SK-N-SH (cell line): ENCODE results near the gene VTCN1.

Experiments used
- JUND ChIP-seq: IDR thresholded peaks from 2 replicates; pipeline ENCODE4 v1.4.0; 2012
- NFIC ChIP-seq: IDR thresholded peaks from 2 replicates; pipeline ENCODE4 v1.4.0; 2012; ENCODE audit warnings: borderline replicate concordance
- NRF1 ChIP-seq: IDR thresholded peaks from 2 replicates; pipeline ENCODE4 v1.6.1; 2012; ENCODE audit warnings: low read depth, mild to moderate bottlenecking, low read length
- REST ChIP-seq: IDR thresholded peaks from 2 replicates; pipeline ENCODE4 v1.6.1; 2012; ENCODE audit warnings: mild to moderate bottlenecking, low read depth, low read length, moderate library complexity
- RFX5 ChIP-seq: IDR thresholded peaks from 2 replicates; pipeline ENCODE4 v1.6.1; 2012; ENCODE audit warnings: mild to moderate bottlenecking, improper control_type of control experiment, low read length
- RXRA ChIP-seq: IDR thresholded peaks from 2 replicates; pipeline ENCODE4 v1.4.0; 2012; ENCODE audit warnings: low read depth, mild to moderate bottlenecking, borderline replicate concordance
- TAF1 ChIP-seq: IDR thresholded peaks from 2 replicates; pipeline ENCODE4 v1.6.1; 2012; ENCODE audit warnings: low read depth, mild to moderate bottlenecking, low read length, moderate library complexity, borderline replicate concordance
- TCF12 ChIP-seq: IDR thresholded peaks from 2 replicates; pipeline ENCODE4 v1.4.0; 2012
- TF ChIP-seq, protein P1 (sequence below): fragments of 200-600 bp; sonication (generic); IDR thresholded peaks from 2 replicates; pipeline ENCODE4 v1.6.1; 2017; ENCODE audit warnings: antibody characterized with exemption, mild to moderate bottlenecking, moderate library complexity
- TF ChIP-seq, protein P2 (sequence below): IDR thresholded peaks from 2 replicates; pipeline ENCODE4 v1.4.0; 2012; ENCODE audit warnings: low read depth, borderline replicate concordance

GRCh38 chr1:117177376-117177775 is 33.4 kb downstream of the VTCN1 start:
- TF ChIP-seq, protein P1, sequence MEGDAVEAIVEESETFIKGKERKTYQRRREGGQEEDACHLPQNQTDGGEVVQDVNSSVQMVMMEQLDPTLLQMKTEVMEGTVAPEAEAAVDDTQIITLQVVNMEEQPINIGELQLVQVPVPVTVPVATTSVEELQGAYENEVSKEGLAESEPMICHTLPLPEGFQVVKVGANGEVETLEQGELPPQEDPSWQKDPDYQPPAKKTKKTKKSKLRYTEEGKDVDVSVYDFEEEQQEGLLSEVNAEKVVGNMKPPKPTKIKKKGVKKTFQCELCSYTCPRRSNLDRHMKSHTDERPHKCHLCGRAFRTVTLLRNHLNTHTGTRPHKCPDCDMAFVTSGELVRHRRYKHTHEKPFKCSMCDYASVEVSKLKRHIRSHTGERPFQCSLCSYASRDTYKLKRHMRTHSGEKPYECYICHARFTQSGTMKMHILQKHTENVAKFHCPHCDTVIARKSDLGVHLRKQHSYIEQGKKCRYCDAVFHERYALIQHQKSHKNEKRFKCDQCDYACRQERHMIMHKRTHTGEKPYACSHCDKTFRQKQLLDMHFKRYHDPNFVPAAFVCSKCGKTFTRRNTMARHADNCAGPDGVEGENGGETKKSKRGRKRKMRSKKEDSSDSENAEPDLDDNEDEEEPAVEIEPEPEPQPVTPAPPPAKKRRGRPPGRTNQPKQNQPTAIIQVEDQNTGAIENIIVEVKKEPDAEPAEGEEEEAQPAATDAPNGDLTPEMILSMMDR, result no peak
- no peak for TF ChIP-seq REST
- TF ChIP-seq RFX5, result no peak
- TF ChIP-seq TCF12, result no peak
- no peak for TF ChIP-seq NFIC
- no peak for TF ChIP-seq TAF1
- no peak for TF ChIP-seq JUND
- TF ChIP-seq NRF1, result no peak
- TF ChIP-seq RXRA, result no peak
- TF ChIP-seq, protein P2, sequence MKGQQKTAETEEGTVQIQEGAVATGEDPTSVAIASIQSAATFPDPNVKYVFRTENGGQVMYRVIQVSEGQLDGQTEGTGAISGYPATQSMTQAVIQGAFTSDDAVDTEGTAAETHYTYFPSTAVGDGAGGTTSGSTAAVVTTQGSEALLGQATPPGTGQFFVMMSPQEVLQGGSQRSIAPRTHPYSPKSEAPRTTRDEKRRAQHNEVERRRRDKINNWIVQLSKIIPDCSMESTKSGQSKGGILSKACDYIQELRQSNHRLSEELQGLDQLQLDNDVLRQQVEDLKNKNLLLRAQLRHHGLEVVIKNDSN, result no peak
